Osteocyte (in vitro differentiated cells): ENCODE data around the gene MSANTD1. TPM values are rescaled to one million over a fixed set of nuclear protein-coding genes. Genes with fewer than 3 reads are reported as not detected.

Experiments used
- DNase-seq: peaks from one replicate; pipeline ENCODE4 v3.0.0; 2021; ENCODE audit warnings: mixed read lengths; ENCODE audit not compliant: unreplicated experiment; ENCODE audit errors: extremely low spot score
- H3K27ac Mint-ChIP-seq: one replicate; pipeline ENCODE4 v1.8.0; 2021; ENCODE audit warnings: mild to moderate bottlenecking, mixed read lengths; ENCODE audit not compliant: unreplicated experiment
- H3K27me3 Mint-ChIP-seq: one replicate; pipeline ENCODE4 v1.8.0; 2021; ENCODE audit warnings: mixed read lengths; ENCODE audit not compliant: unreplicated experiment
- H3K36me3 Mint-ChIP-seq: one replicate; pipeline ENCODE4 v1.8.0; 2021; ENCODE audit warnings: mixed read lengths; ENCODE audit not compliant: unreplicated experiment
- H3K4me1 Mint-ChIP-seq: one replicate; pipeline ENCODE4 v1.8.0; 2021; ENCODE audit warnings: mixed read lengths; ENCODE audit not compliant: unreplicated experiment
- H3K4me3 Mint-ChIP-seq: one replicate; pipeline ENCODE4 v1.8.0; 2021; ENCODE audit warnings: mild to moderate bottlenecking, moderate library complexity, mixed read lengths; ENCODE audit not compliant: unreplicated experiment
- H3K9me3 Mint-ChIP-seq: one replicate; pipeline ENCODE4 v1.8.0; 2021; ENCODE audit warnings: mixed read lengths; ENCODE audit not compliant: unreplicated experiment
- CTCF ChIP-seq: fragments of 200-600 bp; sonication (generic); IDR thresholded peaks from 2 replicates; pipeline ENCODE4 v1.5.0; 2021; ENCODE audit warnings: antibody characterized with exemption, mild to moderate bottlenecking, moderate library complexity
- long read RNA-seq: library from polyadenylated mRNA; unstranded; transcript quantifications from one replicate; pipeline ENCODE4 v2.0.0, GENCODE V29; 2021
- total RNA-seq: library from RNA; stranded (reverse); gene quantifications from 2 replicates; pipeline ENCODE4 v1.2.1, GENCODE V29; 2021

MSANTD1 gene
- 0.83 and 1.1 TPM in 2 replicates for total RNA-seq
- long read RNA-seq = 0 reads

- Mint-ChIP-seq H3K9me3 (no peaks in the 10 kb centered on the region), H3K4me1 (no peaks in the 10 kb centered on the region), H3K27me3 (no peaks in the 10 kb centered on the region), H3K36me3 (no peaks in the 10 kb centered on the region), H3K27ac (no peak within 1 kb of the TSS), H3K4me3 (no peak within 1 kb of the TSS)
- no peak for DNase-seq
- no peak for TF ChIP-seq CTCF
These were observed at the start of gene MSANTD1 for GRCh38 chr4:3248811-3249661. MSANTD1 (plus strand) TSS chr4:3249159; CDS start chr4:3249223, 64 bp downstream.

- Mint-ChIP-seq H3K4me1 (peaks cover 5% of the 10 kb centered on the region), H3K27ac (no peak overlapping the region), H3K36me3 (peaks cover 23% of the 10 kb centered on the region), H3K9me3 (no peaks in the 10 kb centered on the region), H3K4me3 (no peak overlapping the region), H3K27me3 (no peaks in the 10 kb centered on the region)
- DNase-seq = no peak
- no peak for TF ChIP-seq CTCF
These were observed 49.1 kb upstream of the MSANTD1 start for GRCh38 chr4:3199653-3200422.

- Mint-ChIP-seq H3K4me3 (no peak overlapping the region), H3K9me3 (no peaks in the 10 kb centered on the region), H3K27ac (no peak overlapping the region), H3K36me3 (peaks cover 22% of the 10 kb centered on the region), H3K4me1 (peaks cover 5% of the 10 kb centered on the region), H3K27me3 (no peaks in the 10 kb centered on the region)
- DNase-seq = no peak
- TF ChIP-seq CTCF = no peak
These were observed 48.4 kb upstream of the MSANTD1 start for GRCh38 chr4:3200423-3201090.

- peaks cover 5% of the 10 kb centered on the region for H3K4me1 Mint-ChIP-seq
- peaks cover 25% of the 10 kb centered on the region for H3K36me3 Mint-ChIP-seq
- no peak for TF ChIP-seq CTCF
- no peak overlapping the region for H3K27ac Mint-ChIP-seq
- no peaks in the 10 kb centered on the region for H3K9me3 Mint-ChIP-seq
- no peaks in the 10 kb centered on the region for H3K27me3 Mint-ChIP-seq
- no peak overlapping the region for H3K4me3 Mint-ChIP-seq
- DNase-seq = no peak
These were observed 46.9 kb upstream of the MSANTD1 start for GRCh38 chr4:3201718-3202702.
